Large intestine (tissue), 3 donors: Measurements from ENCODE around the gene MYZAP. TPM values are rescaled to one million over a fixed set of nuclear protein-coding genes. Genes with fewer than 3 reads are reported as not detected.

Source experiments
- DNase-seq, 2 donors: peaks; one replicate each; pipeline versions ENCODE4 v3.0.0 to v3.0.0-alpha.2; 2013
- H3K27ac ChIP-seq: one replicate; pipeline ENCODE4 v1.5.1; 2013; ENCODE audit warnings: low read length
- H3K27me3 ChIP-seq: 2 replicates; pipeline ENCODE4 v1.6.1; 2013; ENCODE audit warnings: low read length; ENCODE audit not compliant: control insufficient read depth, insufficient read depth
- H3K36me3 ChIP-seq: 2 replicates; pipeline ENCODE4 v1.6.1; 2013; ENCODE audit warnings: low read length; ENCODE audit not compliant: control insufficient read depth, insufficient read depth
- H3K4me1 ChIP-seq: one replicate; pipeline ENCODE4 v1.6.1; 2013; ENCODE audit warnings: low read length; ENCODE audit not compliant: control insufficient read depth, insufficient read depth
- H3K4me3 ChIP-seq: one replicate; pipeline ENCODE4 v1.5.1; 2013; ENCODE audit warnings: low read length
- H3K9me3 ChIP-seq: one replicate; pipeline ENCODE4 v1.6.1; 2013; ENCODE audit warnings: mild to moderate bottlenecking, low read depth, low read length, moderate library complexity; ENCODE audit not compliant: control insufficient read depth
- WGBS: methylation state at CpG from one replicate; pipeline ENCODE4 v1.1.5; 2013; ENCODE audit warnings: low lambda C conversion rate; ENCODE audit not compliant: insufficient coverage; 5-methylcytosine and 5-hydroxymethylcytosine counted together
- polyA plus RNA-seq: library from polyadenylated mRNA; unstranded; fragments of 120-200 nt; gene quantifications from one replicate; pipeline ENCODE4 v1.2.1, GENCODE V29; 2013

MYZAP gene
- polyA plus RNA-seq, 1 donor = 17.5 TPM

- Histone ChIP-seq H3K9me3 (peaks cover 3% of the 10 kb centered on the region), H3K4me1 (peaks cover 6% of the 10 kb centered on the region), H3K36me3 (peaks cover 18% of the 10 kb centered on the region), H3K4me3 (peak within 1 kb of the TSS; percentile 96), H3K27me3 (no peaks in the 10 kb centered on the region), H3K27ac (peak within 1 kb of the TSS; percentile 94)
- DNase-seq = peak; percentile 97 to 98
- 20% methylated on average over 1 of the region's 70 CpGs for WGBS
Measured at GRCh38 chr15:57706405-57707209, 114.9 kb downstream of the MYZAP start, which contains the start of gene POLR2M. Gene POLR2M (plus strand): TSS chr15:57706714. CDS start chr15:57706843, 129 bp downstream.

- Histone ChIP-seq H3K36me3 (peaks cover 33% of the 10 kb centered on the region), H3K9me3 (peaks cover 3% of the 10 kb centered on the region), H3K27me3 (no peaks in the 10 kb centered on the region), H3K4me1 (peaks cover 6% of the 10 kb centered on the region), H3K4me3 (peak overlapping the region; percentile 96), H3K27ac (peak overlapping the region; percentile 94)
- no CpG with 5 or more reads among the region's 4 CpGs for WGBS
- DNase-seq = peak in 1 of 2 donors; percentile 44
Measured at GRCh38 chr15:57708047-57708446, 116.3 kb downstream of the MYZAP start.

- no peaks in the 10 kb centered on the region for H3K27me3 ChIP-seq
- peaks cover 4% of the 10 kb centered on the region for H3K4me1 ChIP-seq
- DNase-seq = no peak
- H3K27ac ChIP-seq = no peak overlapping the region
- peaks cover 16% of the 10 kb centered on the region for H3K36me3 ChIP-seq
- H3K9me3 ChIP-seq = no peaks in the 10 kb centered on the region
- no peak overlapping the region for H3K4me3 ChIP-seq
- WGBS = 100% methylated on average over 1 of the region's 2 CpGs
Measured at GRCh38 chr15:57718309-57718708, 126.6 kb downstream of the MYZAP start.

GRCh38 chr15:57720867-57721266, 129.2 kb downstream of the MYZAP start:
- Histone ChIP-seq H3K27me3 (no peaks in the 10 kb centered on the region), H3K4me3 (no peak overlapping the region), H3K27ac (no peak overlapping the region), H3K9me3 (peaks cover 5% of the 10 kb centered on the region), H3K4me1 (peaks cover 4% of the 10 kb centered on the region), H3K36me3 (peaks cover 2% of the 10 kb centered on the region)
- no peak for DNase-seq
- 83% methylated on average over 1 of the region's 3 CpGs for WGBS

GRCh38 chr15:57726411-57726810, 134.7 kb downstream of the MYZAP start:
- Histone ChIP-seq H3K27ac (no peak overlapping the region), H3K27me3 (no peaks in the 10 kb centered on the region), H3K36me3 (no peaks in the 10 kb centered on the region), H3K9me3 (peaks cover 5% of the 10 kb centered on the region), H3K4me3 (no peak overlapping the region), H3K4me1 (no peaks in the 10 kb centered on the region)
- 100% methylated on average over 2 of the region's 3 CpGs for WGBS
- no peak for DNase-seq

- Histone ChIP-seq H3K4me1 (no peaks in the 10 kb centered on the region), H3K36me3 (no peaks in the 10 kb centered on the region), H3K27me3 (no peaks in the 10 kb centered on the region), H3K9me3 (peaks cover 5% of the 10 kb centered on the region), H3K4me3 (no peak overlapping the region), H3K27ac (no peak overlapping the region)
- no peak for DNase-seq
- no CpG with 5 or more reads among the region's 6 CpGs for WGBS
Measured at GRCh38 chr15:57727031-57727430, 135.3 kb downstream of the MYZAP start.

- Histone ChIP-seq H3K27me3 (no peaks in the 10 kb centered on the region), H3K9me3 (peaks cover 5% of the 10 kb centered on the region), H3K4me3 (no peak overlapping the region), H3K4me1 (no peaks in the 10 kb centered on the region), H3K36me3 (no peaks in the 10 kb centered on the region), H3K27ac (no peak overlapping the region)
- 100% methylated on average over 2 of the region's 8 CpGs for WGBS
- no peak for DNase-seq
Measured at GRCh38 chr15:57728436-57728835, 136.7 kb downstream of the MYZAP start.

- Histone ChIP-seq H3K27me3 (no peaks in the 10 kb centered on the region), H3K4me1 (no peaks in the 10 kb centered on the region), H3K9me3 (no peaks in the 10 kb centered on the region), H3K27ac (no peak overlapping the region), H3K36me3 (no peaks in the 10 kb centered on the region), H3K4me3 (no peak overlapping the region)
- no CpG with 5 or more reads among the region's 5 CpGs for WGBS
- no peak for DNase-seq
Measured at GRCh38 chr15:57730876-57731275, 139.2 kb downstream of the MYZAP start.

GRCh38 chr15:57731530-57732103, 139.9 kb downstream of the MYZAP start:
- no peak overlapping the region for H3K4me3 ChIP-seq
- 50% methylated on average over 3 of the region's 6 CpGs for WGBS
- no peaks in the 10 kb centered on the region for H3K36me3 ChIP-seq
- DNase-seq = no peak
- no peaks in the 10 kb centered on the region for H3K9me3 ChIP-seq
- H3K27me3 ChIP-seq = no peaks in the 10 kb centered on the region
- no peak overlapping the region for H3K27ac ChIP-seq
- no peaks in the 10 kb centered on the region for H3K4me1 ChIP-seq

- 71% methylated on average over 5 of the region's 12 CpGs for WGBS
- peak; percentile 33 to 34 for DNase-seq
- H3K4me3 ChIP-seq = no peak overlapping the region
- H3K9me3 ChIP-seq = no peaks in the 10 kb centered on the region
- H3K27ac ChIP-seq = no peak overlapping the region
- H3K36me3 ChIP-seq = no peaks in the 10 kb centered on the region
- H3K4me1 ChIP-seq = no peaks in the 10 kb centered on the region
- H3K27me3 ChIP-seq = no peaks in the 10 kb centered on the region
Measured at GRCh38 chr15:57732526-57733331, 141.0 kb downstream of the MYZAP start.
